ENCODE data around the gene PKD1L1.

The PKD1L1 gene

GRCh38 chr7:47866120-47866519 is 82.1 kb downstream of the PKD1L1 start:
- Mint-ChIP-seq H3K27ac (no peak overlapping the region), H3K9me3 (no peaks in the 10 kb centered on the region), H3K27me3 (no peaks in the 10 kb centered on the region), H3K4me3 (no peak overlapping the region), H3K36me3 (ENCODE audit: low read depth) (no peaks in the 10 kb centered on the region), H3K4me1 (ENCODE audit: low read depth) (peaks cover 12% of the 10 kb centered on the region)
- no peak for DNase-seq

DNA sequence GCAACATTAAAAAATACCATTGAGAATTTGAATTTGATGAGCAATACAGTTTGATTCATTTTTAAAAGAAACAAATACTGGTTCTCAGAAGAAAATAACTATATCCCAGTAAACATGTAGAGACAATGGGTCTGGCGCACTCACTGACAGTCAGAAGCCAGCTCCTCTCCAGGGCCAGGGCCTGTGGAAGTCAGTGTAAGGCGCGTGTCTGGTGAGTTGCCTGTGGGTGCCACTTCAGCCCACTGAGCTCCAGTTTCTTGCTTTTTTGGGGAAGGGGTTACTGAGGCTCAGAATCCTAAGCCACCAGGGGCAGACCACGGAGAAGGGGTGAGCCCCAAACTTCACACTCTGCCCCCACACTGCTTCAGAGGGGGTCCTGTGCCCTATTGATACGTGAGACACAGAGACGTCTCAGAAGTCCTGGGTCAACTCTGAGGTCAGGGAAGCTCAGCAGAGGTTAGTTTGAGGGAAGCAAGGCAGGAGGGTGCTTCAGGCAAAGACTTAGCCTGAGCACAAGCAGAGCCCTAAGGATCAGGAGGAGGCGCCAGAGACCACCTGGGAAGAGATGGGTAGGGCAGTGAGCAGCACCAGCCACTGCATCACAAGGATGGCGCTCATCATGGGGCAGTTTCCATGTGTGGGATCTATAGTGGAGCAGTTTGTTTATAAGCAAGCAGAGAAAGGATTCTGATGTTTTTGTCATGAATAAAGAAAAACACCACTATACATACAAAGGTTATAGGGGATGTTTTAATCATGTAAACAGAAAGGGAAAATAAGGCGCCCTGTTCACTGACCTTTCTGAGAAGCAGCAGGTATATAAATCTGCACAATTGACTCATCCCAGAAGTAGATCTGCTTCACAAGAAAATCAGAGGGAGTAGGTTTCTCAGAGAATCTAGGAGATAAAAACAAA is 95.7 kb downstream of the PKD1L1 start:
- DNase-seq, result no peak
- Mint-ChIP-seq H3K36me3 (ENCODE audit: low read depth) (no peaks in the 10 kb centered on the region), H3K27ac (no peak overlapping the region), H3K4me1 (ENCODE audit: low read depth) (no peaks in the 10 kb centered on the region), H3K9me3 (no peaks in the 10 kb centered on the region), H3K4me3 (no peak overlapping the region), H3K27me3 (no peaks in the 10 kb centered on the region)

GRCh38 chr7:47847207-47847606 is 101.1 kb downstream of the PKD1L1 start:
- Mint-ChIP-seq H3K4me1 (ENCODE audit: low read depth) (no peaks in the 10 kb centered on the region), H3K36me3 (ENCODE audit: low read depth) (no peaks in the 10 kb centered on the region), H3K4me3 (no peak overlapping the region), H3K9me3 (no peaks in the 10 kb centered on the region), H3K27me3 (no peaks in the 10 kb centered on the region), H3K27ac (no peak overlapping the region)
- DNase-seq, result no peak

GRCh38 chr7:47846138-47846836 is 102.0 kb downstream of the PKD1L1 start:
- no peak overlapping the region for H3K4me3 Mint-ChIP-seq
- H3K36me3 Mint-ChIP-seq (ENCODE audit: low read depth), result no peaks in the 10 kb centered on the region
- no peaks in the 10 kb centered on the region for H3K4me1 Mint-ChIP-seq (ENCODE audit: low read depth)
- H3K9me3 Mint-ChIP-seq, result no peaks in the 10 kb centered on the region
- DNase-seq, result no peak
- H3K27ac Mint-ChIP-seq, result no peak overlapping the region
- H3K27me3 Mint-ChIP-seq, result no peaks in the 10 kb centered on the region

DNA sequence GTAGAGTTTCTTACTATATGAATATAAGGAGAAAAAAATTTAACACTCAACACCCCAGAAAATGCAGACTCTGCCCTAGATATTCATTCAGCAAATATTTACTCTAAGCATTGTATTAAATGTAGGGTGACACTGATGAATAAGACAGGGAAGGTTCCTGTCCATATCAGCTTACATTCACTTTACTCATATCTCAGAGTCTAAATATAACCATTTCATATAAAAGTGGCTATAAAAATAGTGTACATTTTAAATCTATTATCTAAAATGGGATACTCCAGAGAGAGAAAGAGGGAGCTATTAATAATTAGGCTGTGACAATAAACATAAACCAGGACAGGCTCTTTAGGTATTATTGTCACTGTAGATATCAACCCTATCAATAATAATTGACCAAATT is 104.0 kb downstream of the PKD1L1 start:
- Mint-ChIP-seq H3K4me1 (ENCODE audit: low read depth) (no peaks in the 10 kb centered on the region), H3K9me3 (no peaks in the 10 kb centered on the region), H3K4me3 (no peak overlapping the region), H3K27me3 (no peaks in the 10 kb centered on the region), H3K36me3 (ENCODE audit: low read depth) (no peaks in the 10 kb centered on the region), H3K27ac (no peak overlapping the region)
- DNase-seq, result no peak

- Mint-ChIP-seq H3K27ac (no peak overlapping the region), H3K4me3 (no peak overlapping the region), H3K36me3 (ENCODE audit: low read depth) (no peaks in the 10 kb centered on the region), H3K9me3 (no peaks in the 10 kb centered on the region), H3K4me1 (ENCODE audit: low read depth) (no peaks in the 10 kb centered on the region), H3K27me3 (no peaks in the 10 kb centered on the region)
- no peak for DNase-seq
Measured at GRCh38 chr7:47843291-47843690, 105.0 kb downstream of the PKD1L1 start.

DNA sequence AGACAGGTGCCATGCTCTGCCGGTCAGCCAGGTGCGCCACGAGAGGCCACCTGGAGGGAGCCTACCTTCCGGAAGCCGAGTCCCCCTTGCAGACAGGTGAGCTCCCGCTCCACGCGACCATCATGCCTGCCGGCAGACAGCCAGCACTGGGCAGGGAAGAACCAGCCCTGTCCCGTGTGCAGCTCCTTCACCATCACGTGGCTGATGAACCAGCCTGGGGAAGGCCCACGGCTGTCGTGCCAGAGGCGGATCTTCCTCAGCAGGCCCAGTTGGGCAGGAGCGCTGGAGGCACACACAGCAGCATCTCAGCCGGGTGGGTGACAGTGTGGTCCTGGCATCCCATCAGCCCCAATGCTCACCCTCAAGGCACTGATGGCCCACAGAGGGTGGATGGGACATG is 108.9 kb downstream of the PKD1L1 start:
- Mint-ChIP-seq H3K36me3 (ENCODE audit: low read depth) (no peaks in the 10 kb centered on the region), H3K4me1 (ENCODE audit: low read depth) (no peaks in the 10 kb centered on the region), H3K9me3 (no peaks in the 10 kb centered on the region), H3K4me3 (no peak overlapping the region), H3K27ac (no peak overlapping the region), H3K27me3 (no peaks in the 10 kb centered on the region)
- no peak for DNase-seq

DNA sequence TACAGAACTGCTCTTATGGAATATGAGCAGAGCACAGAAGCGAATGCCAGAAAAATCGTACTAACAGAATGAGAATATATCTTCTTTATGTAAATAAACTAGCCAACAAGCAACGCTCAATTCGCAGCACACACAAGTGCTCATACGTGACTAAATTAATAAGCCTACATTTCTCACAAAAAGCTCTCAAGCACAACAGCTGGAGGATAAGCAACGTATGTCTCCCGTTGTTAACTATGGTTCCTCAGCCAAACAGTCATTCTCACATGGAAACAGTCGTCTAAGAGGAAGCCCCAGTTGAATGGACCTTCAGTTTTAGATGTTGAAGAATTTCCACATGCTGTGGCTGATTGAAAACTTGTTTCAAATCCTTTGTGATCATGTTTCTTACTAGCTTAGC is 110.4 kb downstream of the PKD1L1 start:
- Mint-ChIP-seq H3K4me1 (ENCODE audit: low read depth) (no peaks in the 10 kb centered on the region), H3K27me3 (no peaks in the 10 kb centered on the region), H3K27ac (no peak overlapping the region), H3K9me3 (no peaks in the 10 kb centered on the region), H3K36me3 (ENCODE audit: low read depth) (no peaks in the 10 kb centered on the region), H3K4me3 (no peak overlapping the region)
- no peak for DNase-seq

- Mint-ChIP-seq H3K27me3 (no peaks in the 10 kb centered on the region), H3K4me3 (no peak overlapping the region), H3K4me1 (ENCODE audit: low read depth) (no peaks in the 10 kb centered on the region), H3K9me3 (no peaks in the 10 kb centered on the region), H3K36me3 (ENCODE audit: low read depth) (no peaks in the 10 kb centered on the region), H3K27ac (no peak overlapping the region)
- no peak for DNase-seq
Measured at GRCh38 chr7:47836503-47837202, 111.6 kb downstream of the PKD1L1 start.

DNA sequence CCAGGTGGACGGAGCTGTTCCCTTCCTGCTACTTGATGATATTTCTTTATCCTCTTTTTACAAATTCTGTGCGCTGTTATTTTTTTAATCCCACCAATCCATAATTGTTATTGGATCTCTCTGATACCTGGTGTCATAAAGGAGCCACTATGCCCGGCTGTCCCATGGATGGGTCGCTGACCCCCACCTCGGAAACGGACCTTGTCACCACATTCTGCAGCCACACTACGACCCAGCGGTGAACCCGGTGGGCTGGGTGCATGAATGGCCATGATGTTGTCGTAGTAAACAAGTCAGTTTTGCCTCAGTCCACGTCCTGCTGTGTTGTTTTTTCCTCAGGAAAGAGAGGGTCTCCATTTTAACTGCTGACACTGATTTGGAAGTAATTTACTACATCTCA is 112.2 kb downstream of the PKD1L1 start:
- Mint-ChIP-seq H3K4me3 (no peak overlapping the region), H3K4me1 (ENCODE audit: low read depth) (no peaks in the 10 kb centered on the region), H3K27me3 (no peaks in the 10 kb centered on the region), H3K9me3 (no peaks in the 10 kb centered on the region), H3K36me3 (ENCODE audit: low read depth) (no peaks in the 10 kb centered on the region), H3K27ac (no peak overlapping the region)
- no peak for DNase-seq

GRCh38 chr7:47833211-47833610 is 115.1 kb downstream of the PKD1L1 start:
- Mint-ChIP-seq H3K36me3 (ENCODE audit: low read depth) (no peaks in the 10 kb centered on the region), H3K9me3 (no peaks in the 10 kb centered on the region), H3K27ac (no peak overlapping the region), H3K27me3 (no peaks in the 10 kb centered on the region), H3K4me3 (no peak overlapping the region), H3K4me1 (ENCODE audit: low read depth) (no peaks in the 10 kb centered on the region)
- DNase-seq, result no peak

GRCh38 chr7:47832105-47832715 is 116.1 kb downstream of the PKD1L1 start:
- Mint-ChIP-seq H3K27ac (no peak overlapping the region), H3K36me3 (ENCODE audit: low read depth) (no peaks in the 10 kb centered on the region), H3K4me3 (no peak overlapping the region), H3K9me3 (no peaks in the 10 kb centered on the region), H3K27me3 (no peaks in the 10 kb centered on the region), H3K4me1 (ENCODE audit: low read depth) (no peaks in the 10 kb centered on the region)
- DNase-seq, result no peak

DNA sequence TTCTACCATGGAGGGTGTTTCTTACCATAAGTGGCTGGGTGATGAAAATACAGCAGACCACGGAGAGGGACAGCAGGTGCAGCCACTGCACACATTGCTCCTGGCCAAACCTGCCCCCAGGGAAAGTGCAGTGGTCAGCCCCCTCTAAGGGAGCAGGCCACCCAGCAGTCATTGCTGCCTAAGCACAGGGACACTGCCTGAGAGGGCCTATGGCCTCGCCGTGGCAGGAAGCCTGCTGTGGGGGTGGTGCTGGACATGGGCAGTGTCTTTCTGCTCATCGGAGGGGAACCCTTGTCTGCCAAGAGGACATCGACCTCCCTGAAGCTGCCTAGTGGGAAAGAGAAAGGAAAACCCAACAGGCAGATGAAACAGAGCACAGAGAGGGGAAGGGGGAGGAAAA is 118.3 kb downstream of the PKD1L1 start:
- Mint-ChIP-seq H3K9me3 (no peaks in the 10 kb centered on the region), H3K4me1 (ENCODE audit: low read depth) (no peaks in the 10 kb centered on the region), H3K27me3 (no peaks in the 10 kb centered on the region), H3K4me3 (no peak overlapping the region), H3K27ac (no peak overlapping the region), H3K36me3 (ENCODE audit: low read depth) (no peaks in the 10 kb centered on the region)
- DNase-seq, result no peak

- Mint-ChIP-seq H3K27ac (no peak overlapping the region), H3K36me3 (ENCODE audit: low read depth) (no peaks in the 10 kb centered on the region), H3K4me3 (no peak overlapping the region), H3K9me3 (no peaks in the 10 kb centered on the region), H3K27me3 (no peaks in the 10 kb centered on the region), H3K4me1 (ENCODE audit: low read depth) (no peaks in the 10 kb centered on the region)
- DNase-seq, result no peak
Measured at GRCh38 chr7:47827871-47828270, 120.4 kb downstream of the PKD1L1 start.
